HG03095 (cell line): Measurements from ENCODE around the gene UTP11.
"Not testable (repeated sequence)": the region's sequence is repeated elsewhere in the genome, so short reads cannot be mapped to it uniquely, and the experiment has no call there.

Experiments used
- ATAC-seq: cut with Tn5 transposase; IDR thresholded peaks from one replicate; pipeline ENCODE4 v1.9.1; 2021; ENCODE audit warnings: moderate library complexity; ENCODE audit not compliant: unreplicated experiment

UTP11 gene

GRCh38 chr1:38027201-38028104 is 14.9 kb downstream of the UTP11 start:
- no peak for ATAC-seq

- peak; percentile 61 for ATAC-seq
Observed at GRCh38 chr1:38028105-38028591, 15.6 kb downstream of the UTP11 start.

GRCh38 chr1:38028671-38029070 is 16.1 kb downstream of the UTP11 start:
- ATAC-seq: no peak

- no peak for ATAC-seq
Observed at GRCh38 chr1:38029081-38029681, 16.6 kb downstream of the UTP11 start.

GRCh38 chr1:38029685-38030511 is 17.4 kb downstream of the UTP11 start:
- peak; percentile 43 for ATAC-seq

GRCh38 chr1:38030596-38031512 is 18.3 kb downstream of the UTP11 start:
- ATAC-seq: no peak

GRCh38 chr1:38031513-38031866 is 19.0 kb downstream of the UTP11 start:
- ATAC-seq: no peak

- not testable (repeated sequence) for ATAC-seq
Observed at GRCh38 chr1:38032992-38033391, 20.5 kb downstream of the UTP11 start.

- ATAC-seq: no peak
Observed at GRCh38 chr1:38034871-38035270, 22.3 kb downstream of the UTP11 start.

GRCh38 chr1:38037221-38037939 is 24.8 kb downstream of the UTP11 start:
- no peak for ATAC-seq

GRCh38 chr1:38038861-38039260 is 26.3 kb downstream of the UTP11 start:
- no peak for ATAC-seq

GRCh38 chr1:38039331-38040088 is 27.0 kb downstream of the UTP11 start:
- no peak for ATAC-seq

- ATAC-seq: no peak
Observed at GRCh38 chr1:38041936-38042834, 29.7 kb downstream of the UTP11 start.

GRCh38 chr1:38043036-38043747 is 30.7 kb downstream of the UTP11 start:
- ATAC-seq: no peak

- ATAC-seq: no peak
Observed at GRCh38 chr1:38044221-38045215, 32.0 kb downstream of the UTP11 start.
